ENCODE measurements around the gene FAM185A.
"Not testable (repeated sequence)": the region's sequence is repeated elsewhere in the genome, so short reads cannot be mapped to it uniquely, and the experiment has no call there.

FAM185A gene

GRCh38 chr7:102833343-102833742 is 84.5 kb downstream of the FAM185A start:
- DNase-seq: no peak

- no peak for DNase-seq
Observed at GRCh38 chr7:102834466-102834865, 85.7 kb downstream of the FAM185A start.

GRCh38 chr7:102834999-102835398 is 86.2 kb downstream of the FAM185A start:
- peak; percentile 85 for DNase-seq

- DNase-seq: peak; percentile 92
Observed at GRCh38 chr7:102836191-102836919, 87.6 kb downstream of the FAM185A start.

GRCh38 chr7:102836977-102837376 is 88.2 kb downstream of the FAM185A start:
- DNase-seq: no peak

GRCh38 chr7:102837802-102838201 is 89.0 kb downstream of the FAM185A start:
- no peak for DNase-seq

GRCh38 chr7:102838572-102839101 is 89.8 kb downstream of the FAM185A start:
- DNase-seq: not testable (repeated sequence)

GRCh38 chr7:102840404-102840803 is 91.6 kb downstream of the FAM185A start:
- DNase-seq: no peak

- DNase-seq: peak; percentile 36
Observed at GRCh38 chr7:102841290-102841689, 92.5 kb downstream of the FAM185A start.

GRCh38 chr7:102842284-102842683 is 93.5 kb downstream of the FAM185A start:
- no peak for DNase-seq

GRCh38 chr7:102843850-102844249 is 95.1 kb downstream of the FAM185A start:
- no peak for DNase-seq

GRCh38 chr7:102845346-102845745 is 96.5 kb downstream of the FAM185A start:
- peak; percentile 51 for DNase-seq

- peak; percentile 87 for DNase-seq
Observed at GRCh38 chr7:102849079-102849478, 100.3 kb downstream of the FAM185A start.

GRCh38 chr7:102849538-102849937 is 100.7 kb downstream of the FAM185A start:
- peak; percentile 29 for DNase-seq

GRCh38 chr7:102856036-102856435 is 107.2 kb downstream of the FAM185A start:
- DNase-seq: no peak
